NCI-H526 treated with DMSO at 0.1 percent for 48 hours (cell line): ENCODE data around the gene CES3.

ENCODE experiments used
- DNase-seq: peaks from one replicate; lab custom pipeline; 2025; lab: John Stamatoyannopoulos, UW

Gene CES3, protein sequence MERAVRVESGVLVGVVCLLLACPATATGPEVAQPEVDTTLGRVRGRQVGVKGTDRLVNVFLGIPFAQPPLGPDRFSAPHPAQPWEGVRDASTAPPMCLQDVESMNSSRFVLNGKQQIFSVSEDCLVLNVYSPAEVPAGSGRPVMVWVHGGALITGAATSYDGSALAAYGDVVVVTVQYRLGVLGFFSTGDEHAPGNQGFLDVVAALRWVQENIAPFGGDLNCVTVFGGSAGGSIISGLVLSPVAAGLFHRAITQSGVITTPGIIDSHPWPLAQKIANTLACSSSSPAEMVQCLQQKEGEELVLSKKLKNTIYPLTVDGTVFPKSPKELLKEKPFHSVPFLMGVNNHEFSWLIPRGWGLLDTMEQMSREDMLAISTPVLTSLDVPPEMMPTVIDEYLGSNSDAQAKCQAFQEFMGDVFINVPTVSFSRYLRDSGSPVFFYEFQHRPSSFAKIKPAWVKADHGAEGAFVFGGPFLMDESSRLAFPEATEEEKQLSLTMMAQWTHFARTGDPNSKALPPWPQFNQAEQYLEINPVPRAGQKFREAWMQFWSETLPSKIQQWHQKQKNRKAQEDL

DNA sequence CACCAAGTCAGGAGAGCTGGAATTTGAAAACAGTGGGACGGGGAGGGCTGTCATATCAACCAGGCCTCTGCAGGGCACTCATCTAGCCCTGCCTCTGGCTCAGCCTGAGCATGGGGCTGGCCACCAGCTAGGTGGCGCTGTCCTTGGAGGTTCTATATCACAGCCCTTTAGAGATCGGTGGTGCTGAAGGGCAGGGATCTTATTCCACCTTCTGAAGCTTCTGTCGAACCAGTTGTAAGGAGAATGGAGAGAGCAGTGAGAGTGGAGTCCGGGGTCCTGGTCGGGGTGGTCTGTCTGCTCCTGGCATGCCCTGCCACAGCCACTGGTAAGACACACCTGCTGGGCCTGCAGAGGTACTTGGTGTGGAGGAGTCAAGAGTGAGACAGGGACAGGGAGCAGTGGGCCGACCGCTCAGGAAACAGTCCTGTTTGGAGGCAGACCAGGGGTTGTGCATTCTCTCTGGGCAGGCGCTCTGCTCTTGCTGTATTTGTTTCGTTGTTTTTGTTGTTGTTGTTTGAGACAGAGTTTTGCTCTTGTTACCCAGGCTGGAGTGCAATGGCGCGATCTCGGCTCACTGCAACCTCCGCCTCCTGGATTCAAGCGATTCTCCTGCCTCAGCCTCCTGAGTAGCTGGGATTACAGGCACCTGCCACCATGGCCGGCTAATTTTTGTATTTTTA lies at the start of gene CES3:
Gene CES3 (plus strand): TSS at position 202 of the 680 bp plus-strand sequence. CDS start 42 bp downstream, at position 244.
- peak; percentile 51 for DNase-seq

DNA sequence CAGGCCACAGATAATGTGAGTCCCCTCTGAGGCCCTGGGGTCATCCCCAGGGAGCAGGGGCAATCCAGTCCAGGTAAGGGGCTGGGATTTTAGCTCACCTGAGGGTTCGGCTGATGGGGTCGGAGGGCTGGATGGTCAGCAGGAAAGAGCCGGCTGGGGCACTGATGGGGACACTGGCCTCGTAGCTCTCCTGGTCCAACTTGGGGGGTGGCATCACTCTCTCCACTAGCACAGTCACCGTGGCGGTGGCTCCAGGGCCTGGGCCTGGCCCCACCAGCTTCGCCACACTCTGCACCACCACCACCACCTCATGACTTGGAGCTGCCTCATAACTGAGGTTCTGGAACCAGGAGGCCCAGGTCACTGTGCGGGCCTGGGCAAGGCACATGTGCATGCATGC lies 49.3 kb upstream of the CES3 start:
- no peak for DNase-seq

DNA sequence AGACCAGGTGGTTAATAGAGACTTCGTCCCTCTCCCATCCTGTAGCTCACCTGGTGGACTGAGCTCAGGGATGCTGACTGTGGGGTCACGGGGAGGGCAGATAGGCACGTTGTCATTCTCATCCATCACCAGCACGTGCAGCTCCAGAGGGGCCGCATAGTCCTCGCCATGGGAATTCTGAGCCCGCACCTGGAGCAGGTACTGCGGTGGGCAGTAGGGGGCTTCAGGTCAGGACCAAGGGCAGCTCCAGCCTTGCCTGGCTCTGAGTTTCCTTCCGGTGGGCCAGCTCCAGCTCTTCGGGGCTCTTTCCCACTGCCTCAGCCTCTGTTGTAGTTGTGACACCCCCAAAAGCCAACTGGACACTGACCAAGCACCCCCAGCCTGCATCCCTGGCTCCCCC lies 48.0 kb upstream of the CES3 start:
- DNase-seq: no peak

DNA sequence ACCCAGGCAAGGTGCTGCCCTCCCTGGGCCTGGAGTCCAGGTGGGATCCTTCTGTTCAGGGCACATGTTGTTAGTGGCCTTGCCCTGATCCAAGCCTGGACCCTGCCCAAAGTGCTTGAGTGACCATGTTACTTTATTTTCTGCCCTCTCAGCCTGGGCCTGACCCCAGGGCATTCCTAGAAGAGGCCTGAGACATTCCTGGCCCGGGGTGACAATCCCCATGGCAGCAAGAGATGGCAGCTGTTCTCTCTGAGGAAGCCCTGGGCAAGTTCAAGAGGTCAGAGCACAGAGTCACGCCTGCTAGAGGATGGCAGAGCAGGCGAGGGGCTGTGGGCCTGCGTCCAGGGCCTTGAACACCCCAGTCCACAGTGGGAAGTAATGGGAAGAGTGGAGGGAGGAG lies 47.4 kb upstream of the CES3 start:
- no peak for DNase-seq

DNA sequence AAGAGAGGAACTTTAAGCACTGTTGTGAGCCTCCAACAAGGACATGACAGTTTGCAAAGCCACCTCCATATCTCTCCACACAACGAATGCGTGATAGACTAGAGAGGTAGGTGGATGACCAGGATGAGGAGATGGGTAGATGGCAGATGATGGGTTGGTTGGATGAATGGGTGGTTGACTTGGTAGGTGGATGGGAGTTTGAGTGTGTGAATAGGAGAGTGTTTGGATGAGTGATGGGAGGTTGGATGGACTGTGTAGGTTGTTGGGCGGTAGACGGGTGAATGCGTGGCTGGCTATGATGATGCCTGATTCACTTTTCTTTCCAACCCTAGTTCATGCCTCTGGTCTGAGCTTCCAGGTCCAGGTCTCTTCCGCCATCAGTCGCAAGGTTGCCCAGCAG lies 46.5 kb upstream of the CES3 start:
- DNase-seq: no peak

DNA sequence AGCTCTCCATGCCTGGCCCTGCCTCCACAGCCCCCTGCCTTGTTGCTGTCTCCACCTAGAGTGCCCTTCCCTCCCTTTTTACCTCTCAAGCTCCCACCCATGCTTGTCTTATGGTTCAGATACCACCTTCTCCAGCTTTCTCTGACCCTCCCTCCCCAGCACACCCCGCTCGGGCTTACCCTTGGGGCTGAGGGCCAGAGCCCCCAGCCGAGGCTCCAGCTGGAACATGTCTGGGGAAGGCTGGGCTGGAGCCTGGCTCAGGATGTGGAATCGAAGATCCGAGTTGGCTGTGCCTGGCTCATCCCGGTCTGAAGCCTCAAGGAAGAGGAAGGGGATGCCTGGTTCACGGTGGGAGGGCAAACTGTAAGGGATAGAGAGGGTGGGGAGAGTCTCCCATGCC lies 46.0 kb upstream of the CES3 start:
- DNase-seq: no peak

DNA sequence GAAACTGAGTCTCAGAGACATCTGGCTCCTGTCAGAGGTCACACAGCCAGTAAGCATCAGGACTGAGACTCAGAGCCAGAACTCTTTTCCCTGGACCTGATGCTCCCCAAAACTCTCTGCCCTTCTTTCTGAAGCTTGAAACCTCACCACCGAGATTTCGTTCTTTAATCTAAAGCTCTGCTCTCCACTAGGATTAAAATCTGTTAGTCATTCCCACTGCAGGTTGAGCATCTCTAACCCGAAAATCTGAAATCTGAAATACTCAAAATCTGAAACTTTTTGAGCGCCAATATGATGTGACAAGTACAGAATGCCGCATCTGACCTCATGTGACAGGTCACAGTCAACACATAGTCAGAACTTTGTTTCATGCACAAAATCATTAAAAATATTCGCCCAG lies 44.5 kb upstream of the CES3 start:
- no peak for DNase-seq

DNA sequence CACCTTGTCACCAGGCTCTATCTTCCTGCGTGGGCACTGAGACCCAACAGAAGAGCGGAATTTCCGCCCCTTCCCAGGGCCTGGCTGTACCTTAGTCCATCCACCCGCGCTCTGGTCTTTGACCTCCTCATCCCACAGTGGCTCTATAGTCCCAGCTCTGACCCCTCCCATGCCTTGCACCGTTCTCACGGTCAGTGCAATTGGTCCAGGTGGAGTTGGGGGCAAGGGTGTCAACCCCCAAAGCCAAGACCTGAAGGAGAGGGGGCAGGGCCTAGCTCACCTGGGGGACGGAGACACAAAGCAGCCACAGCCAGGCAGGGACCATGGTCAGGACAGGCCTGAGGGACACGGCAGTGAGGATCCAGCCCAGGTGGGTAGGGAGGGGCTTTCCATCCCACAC lies 43.3 kb upstream of the CES3 start:
- DNase-seq: no peak

DNA sequence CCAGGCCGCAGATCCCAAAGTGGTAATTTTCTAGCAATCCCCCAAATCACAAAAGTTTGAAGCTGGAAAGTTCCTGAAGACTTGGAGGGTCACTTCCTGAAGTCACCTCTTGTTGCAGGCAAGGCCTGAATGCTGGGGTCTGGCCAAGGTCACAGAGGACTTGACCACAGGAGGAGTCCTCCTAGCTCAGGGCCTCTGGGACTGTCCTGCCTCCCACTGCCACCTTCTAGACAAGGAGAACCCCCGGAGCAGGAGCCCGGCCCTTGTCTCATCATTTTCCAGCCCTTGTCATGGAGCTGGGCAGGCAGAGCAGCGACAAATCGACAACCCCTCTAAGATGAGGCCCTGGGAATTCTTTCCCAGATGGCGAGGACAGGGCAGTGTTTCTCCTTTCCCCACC lies 42.7 kb upstream of the CES3 start:
- DNase-seq: no peak

DNA sequence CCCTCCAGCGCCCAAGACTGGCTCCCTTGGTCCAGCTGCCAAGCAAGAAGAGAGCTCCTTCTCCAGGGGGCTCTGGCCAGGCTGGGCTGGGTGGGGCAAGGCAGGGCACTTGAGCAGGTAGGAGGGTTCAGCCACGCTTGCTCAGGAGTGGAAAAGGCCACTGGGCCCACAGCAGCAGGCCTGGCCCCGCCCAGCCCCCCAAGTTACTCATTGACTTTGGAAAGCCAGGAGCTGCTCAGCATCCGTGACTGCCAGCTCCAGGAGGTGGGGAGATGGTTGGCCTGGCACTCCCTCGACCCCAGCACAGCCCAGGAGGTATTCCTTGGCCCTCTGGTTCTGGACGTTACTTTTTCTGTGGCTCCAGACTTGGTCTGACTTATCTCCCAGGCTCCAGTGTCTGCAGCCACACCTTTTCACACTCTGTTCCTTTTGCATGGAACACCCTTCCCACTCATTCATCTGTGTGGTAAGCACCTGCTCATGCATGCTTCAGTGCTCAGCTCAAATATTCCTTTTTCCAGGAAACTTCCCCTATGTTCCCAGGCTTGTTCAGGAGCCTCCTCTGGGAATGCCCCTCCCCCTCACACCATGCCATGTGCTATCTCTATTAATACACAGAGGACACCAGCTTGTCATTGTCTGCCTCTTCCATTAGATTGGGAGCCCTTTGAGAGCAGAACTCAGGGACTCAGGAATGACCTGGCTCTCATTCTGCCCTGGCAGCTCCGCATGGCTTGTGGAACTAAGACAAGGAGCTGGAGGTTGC lies 42.1 kb upstream of the CES3 start, which contains the start of gene CDH16:
Gene CDH16 (minus strand): TSS at position 83 of the 766 bp plus-strand sequence. CDS start 820 bp downstream, outside the sequence.
- peak; percentile 6 for DNase-seq

DNA sequence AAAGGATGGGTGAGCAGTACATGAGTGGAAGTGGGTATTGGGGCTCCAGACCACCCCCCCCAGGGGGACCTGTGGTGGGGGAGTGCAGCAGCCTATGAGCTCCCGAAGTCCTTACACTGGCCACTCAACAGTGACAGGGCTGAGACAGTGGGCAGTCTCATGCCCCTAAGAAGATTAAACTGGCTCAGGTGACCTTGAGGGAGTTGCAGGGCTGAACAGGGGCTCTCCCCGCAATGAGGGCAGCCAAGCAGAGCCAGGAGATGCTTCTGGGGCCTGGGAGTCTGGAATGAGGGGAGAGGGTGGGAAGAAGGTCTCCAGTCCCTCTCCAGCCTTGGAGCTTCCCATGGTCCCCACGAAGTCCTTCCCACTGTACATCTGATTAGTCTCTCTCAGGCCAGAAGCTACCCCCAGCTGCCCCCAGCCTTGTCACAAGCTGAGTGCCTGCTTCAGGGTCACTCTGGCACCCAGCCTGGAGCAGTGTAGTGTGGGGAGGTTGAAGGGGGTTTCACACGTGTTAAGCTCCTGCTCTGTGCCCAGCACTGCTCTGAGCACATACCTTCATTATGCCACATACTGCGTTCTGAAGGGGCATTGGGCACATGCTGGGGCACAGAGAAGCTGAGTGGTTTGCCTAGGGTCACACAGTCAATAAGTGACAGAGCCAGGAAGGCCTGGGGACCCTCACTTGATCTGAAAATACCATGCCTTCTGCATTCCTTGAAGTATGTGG lies 41.3 kb upstream of the CES3 start:
- DNase-seq: no peak

DNA sequence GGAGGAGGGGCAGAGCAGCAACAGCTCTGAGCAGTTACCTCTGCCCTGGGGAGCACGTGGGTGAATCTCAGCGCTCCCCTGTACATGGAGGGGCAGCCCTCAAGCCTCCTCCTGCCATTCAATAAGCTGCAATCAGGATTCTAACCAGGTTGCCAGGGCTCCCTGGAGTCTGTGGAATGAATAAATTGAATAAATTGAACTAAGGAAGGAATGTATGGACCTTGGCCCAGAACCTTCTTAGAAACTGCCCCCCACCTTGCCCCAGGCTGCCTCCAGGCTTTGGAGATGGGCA lies 40.8 kb upstream of the CES3 start:
- no peak for DNase-seq

DNA sequence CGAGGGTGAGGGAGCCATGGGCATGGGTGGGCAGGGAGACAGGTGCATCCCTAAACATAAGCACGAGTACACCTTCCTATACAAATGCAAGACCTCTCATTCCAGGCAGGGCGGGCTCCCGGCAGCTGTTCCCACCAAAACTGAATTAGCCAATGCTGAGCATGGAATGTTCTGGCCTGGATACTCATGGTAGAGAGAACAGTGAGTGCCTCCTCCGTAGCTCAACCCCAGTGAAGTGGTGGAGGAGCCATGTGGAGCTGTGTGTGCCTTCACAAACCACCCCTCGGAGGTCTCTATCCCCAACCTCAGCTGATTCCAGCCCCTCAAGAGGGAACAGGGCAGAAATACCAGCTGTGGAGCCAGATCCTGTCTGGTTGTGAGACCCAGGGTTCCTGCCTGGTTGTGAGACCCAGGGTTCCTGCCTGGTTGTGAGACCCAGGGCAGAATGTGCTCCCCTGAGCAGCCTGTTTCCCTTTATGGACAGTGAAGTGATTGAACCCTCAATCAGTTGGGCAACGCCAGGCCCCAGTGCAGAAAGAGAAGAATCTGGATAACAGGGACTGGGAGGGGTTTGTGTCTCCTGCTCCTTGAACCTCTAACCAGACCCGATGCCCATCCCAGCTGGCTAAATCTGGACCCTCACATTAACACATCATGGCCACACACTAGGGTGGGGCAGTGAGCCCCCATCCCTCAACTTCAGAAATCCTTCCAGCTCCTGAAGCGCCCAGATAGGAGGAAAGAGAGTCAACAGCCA lies 40.0 kb upstream of the CES3 start:
- DNase-seq: no peak

DNA sequence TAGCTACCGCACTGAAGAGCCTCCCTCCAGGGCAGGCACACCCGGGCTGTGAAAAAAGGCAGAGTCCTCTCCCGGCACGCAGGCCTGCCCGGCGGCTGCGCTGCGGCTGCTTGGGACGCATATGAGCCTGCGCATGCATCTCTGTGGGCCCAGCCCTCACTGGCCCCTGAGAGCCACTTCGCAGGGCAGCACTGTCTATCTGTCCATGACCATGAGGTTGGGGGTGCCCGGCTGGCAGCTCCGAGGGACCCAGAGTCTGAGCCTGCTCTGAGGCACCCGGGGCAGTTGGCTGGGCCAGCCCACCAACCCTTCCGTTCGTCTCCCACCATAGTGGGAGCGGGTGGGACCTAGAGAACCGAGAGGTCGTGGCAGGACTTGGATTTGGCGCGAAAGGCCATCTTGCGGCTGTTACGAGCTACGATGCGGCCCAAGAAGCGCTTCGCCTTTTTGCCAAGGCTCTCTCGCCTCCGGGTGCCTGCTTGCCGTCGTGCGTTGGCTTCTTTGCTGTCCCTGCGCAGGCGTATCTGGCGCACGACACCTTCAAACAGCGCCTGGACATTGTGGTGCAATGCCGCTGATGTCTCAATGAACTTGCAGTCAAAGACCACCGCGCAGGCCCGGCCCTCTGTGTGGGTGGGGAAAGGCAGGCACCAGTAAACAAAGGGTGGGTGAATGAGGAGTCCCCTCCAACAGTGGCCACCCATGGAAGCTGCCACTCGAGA lies 39.2 kb upstream of the CES3 start:
- DNase-seq: no peak

DNA sequence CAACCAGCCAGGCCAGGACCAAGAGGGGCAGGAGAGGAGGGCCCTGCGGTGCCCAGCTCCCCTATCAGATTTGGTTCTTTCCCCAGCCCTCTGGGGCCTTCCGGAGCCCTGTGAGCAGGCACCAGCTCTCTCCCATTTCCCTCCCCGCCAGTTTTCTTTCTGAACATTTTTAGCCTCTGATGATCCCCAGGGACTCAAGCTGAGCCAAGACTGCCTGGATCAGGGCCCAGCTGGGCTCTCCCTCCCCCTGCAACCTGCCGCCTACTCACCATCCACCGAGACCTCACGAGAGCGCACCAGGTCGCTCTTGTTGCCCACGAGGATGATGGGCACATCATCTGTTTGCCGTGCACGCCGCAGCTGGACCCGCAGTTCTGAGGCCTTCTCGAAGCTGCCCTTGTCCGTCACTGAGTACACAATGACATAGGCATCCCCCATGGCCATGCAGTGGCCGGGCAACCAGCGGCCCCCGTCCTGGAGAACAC lies 37.8 kb upstream of the CES3 start:
- DNase-seq: no peak

DNA sequence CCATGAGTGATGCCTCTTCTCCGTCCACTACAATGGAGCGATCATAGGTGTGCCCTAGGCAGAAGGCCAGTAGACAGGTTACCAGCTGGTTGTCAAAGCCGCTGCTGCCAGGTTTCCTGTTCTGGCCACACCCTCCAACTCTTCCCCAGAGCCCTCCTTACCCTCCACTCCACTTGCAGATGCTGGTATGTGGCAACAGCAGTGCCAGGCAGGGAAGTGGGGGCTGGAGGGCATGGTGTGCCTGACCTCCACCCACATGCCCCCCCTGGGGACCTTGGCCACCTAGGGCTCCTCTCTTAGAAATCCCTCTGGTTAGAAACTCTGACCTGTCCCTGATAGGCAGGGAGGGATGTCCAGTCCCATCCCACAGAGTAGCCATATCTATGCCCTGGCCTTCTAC lies 37.2 kb upstream of the CES3 start:
- no peak for DNase-seq

DNA sequence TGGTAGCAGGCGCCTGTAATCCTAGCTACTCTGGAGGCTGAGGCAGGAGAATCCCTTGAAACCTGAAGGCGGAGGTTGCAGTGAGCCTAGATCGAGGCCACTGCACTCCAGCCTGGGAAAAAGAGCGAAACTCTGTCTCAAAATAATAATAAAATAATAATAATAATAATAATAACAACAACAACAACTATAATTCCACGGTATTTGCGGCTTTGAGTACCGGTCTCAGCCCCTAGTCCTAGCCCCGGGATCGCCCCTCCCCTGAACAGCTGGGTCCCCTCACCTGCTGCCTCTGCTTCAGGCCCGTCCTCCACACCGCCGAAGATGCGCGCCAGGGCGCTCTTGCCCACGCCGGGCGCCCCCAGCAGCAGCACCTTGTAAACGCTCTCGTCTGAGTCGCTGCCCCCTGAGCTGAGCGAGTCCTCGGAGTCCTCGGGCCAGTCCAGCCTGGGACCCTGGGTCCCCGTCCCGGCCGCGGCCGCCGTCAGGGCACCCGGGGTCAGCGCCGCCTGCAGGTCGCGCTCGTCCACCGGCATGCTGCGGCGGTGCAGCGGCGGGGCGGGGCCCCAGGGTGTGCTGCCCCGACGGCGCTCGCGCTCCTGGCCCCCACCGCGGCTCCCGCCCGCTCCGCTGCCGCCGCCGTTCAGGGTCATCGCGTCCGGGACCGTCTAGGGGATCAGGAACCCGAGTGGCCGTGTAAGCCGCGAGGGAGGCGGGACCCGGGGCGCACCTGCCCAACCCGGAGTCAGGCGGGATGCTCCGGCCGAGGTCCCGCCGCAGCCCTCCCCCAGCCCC lies 36.3 kb upstream of the CES3 start:
- DNase-seq: no peak

DNA sequence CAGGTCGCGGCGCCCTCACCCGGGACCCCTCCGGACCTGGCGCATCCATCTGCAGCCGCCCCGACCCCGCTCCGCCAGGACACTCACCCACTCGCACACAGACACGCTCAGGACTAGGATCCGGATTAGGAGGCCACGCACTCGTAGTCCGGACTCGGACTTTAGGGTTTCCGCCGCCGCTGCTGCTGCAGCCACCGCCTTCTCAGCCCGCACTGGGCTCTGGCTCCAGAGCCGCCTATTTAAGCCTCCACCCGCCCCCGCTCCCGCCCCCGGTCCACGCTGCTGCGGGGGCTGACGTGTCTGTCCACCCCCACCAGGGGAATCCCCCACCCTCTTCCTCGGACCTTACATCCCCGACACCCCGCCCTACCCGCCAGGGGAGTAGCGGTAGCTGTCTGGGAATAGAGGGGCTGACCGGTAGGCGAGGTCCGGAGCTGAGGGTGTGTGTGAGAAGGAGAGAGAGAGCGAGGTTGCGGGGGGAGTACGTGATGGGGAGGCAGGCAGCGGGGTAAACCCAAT lies 35.7 kb upstream of the CES3 start, which contains the start of gene RRAD:
Gene RRAD (minus strand): TSS at position 214 of the 519 bp plus-strand sequence. CDS start 356 bp downstream, outside the sequence.
- DNase-seq: no peak
